Activated T-helper 2 cell treated with anti-CD3 and anti-CD28 coated beads, Interferon-gamma antibody, Interleukin-2, Interleukin-4, amounts not matched to agents 10 μg/mL and 5 μg/mL and 100 μg/mL, durations not matched to agents 14 hours and 24 hours and 36 hours (primary cell): ENCODE measurements around the gene BABAM2. TPM values are rescaled to one million over a fixed set of nuclear protein-coding genes. Genes with fewer than 3 reads are reported as not detected.
A peak's percentile ranks its signal among the peaks of the same experiment; 100 is the strongest.

ENCODE experiments used
- DNase-seq: peaks from one replicate; pipeline ENCODE4 v3.0.0; 2021; ENCODE audit warnings: low spot score
- H3K27ac Mint-ChIP-seq: one replicate; pipeline ENCODE4 v1.8.0; 2021; ENCODE audit warnings: mixed read lengths
- H3K27me3 Mint-ChIP-seq: one replicate; pipeline ENCODE4 v1.8.0; 2021; ENCODE audit warnings: low read depth, mixed read lengths
- H3K36me3 Mint-ChIP-seq: one replicate; pipeline ENCODE4 v1.8.0; 2021; ENCODE audit warnings: low read depth, mixed read lengths
- H3K4me1 Mint-ChIP-seq: one replicate; pipeline ENCODE4 v1.8.0; 2021; ENCODE audit warnings: low read depth, mixed read lengths
- H3K4me3 Mint-ChIP-seq: one replicate; pipeline ENCODE4 v1.8.0; 2021; ENCODE audit warnings: low read depth, mild to moderate bottlenecking, moderate library complexity, mixed read lengths
- H3K9me3 Mint-ChIP-seq: one replicate; pipeline ENCODE4 v1.8.0; 2021; ENCODE audit warnings: mixed read lengths
- intact Hi-C: fragments of 100-400 bp; cut with micrococcal nuclease; formaldehyde crosslinking; loops from one replicate; pipeline ENCODE4 v1.15.1; 2023
- total RNA-seq: library from RNA; stranded (reverse); gene quantifications from 2 replicates; pipeline ENCODE4 v1.2.3, GENCODE V29; 2022

The BABAM2 gene
- total RNA-seq, 1 donor from 2014 or later: 49.0 TPM

- Mint-ChIP-seq H3K4me3 (no peak overlapping the region), H3K9me3 (no peaks in the 10 kb centered on the region), H3K4me1 (peaks cover 36% of the 10 kb centered on the region), H3K36me3 (peaks cover 23% of the 10 kb centered on the region), H3K27ac (no peak overlapping the region), H3K27me3 (no peaks in the 10 kb centered on the region)
- no peak for DNase-seq
- intact Hi-C loops: no loop called here
Observed at GRCh38 chr2:28269019-28269784, 378.7 kb downstream of the BABAM2 start.

- Mint-ChIP-seq H3K9me3 (no peaks in the 10 kb centered on the region), H3K27me3 (no peaks in the 10 kb centered on the region), H3K27ac (no peak overlapping the region), H3K36me3 (peaks cover 24% of the 10 kb centered on the region), H3K4me3 (no peak overlapping the region), H3K4me1 (peaks cover 49% of the 10 kb centered on the region)
- intact Hi-C loops: loop anchor here (2.0 to 5.0 kb wide), 3 partner anchors 16 to 293 kb away; partner anchors contain the start of gene FOSL2
- DNase-seq: no peak
Observed at GRCh38 chr2:28270456-28271152, 380.1 kb downstream of the BABAM2 start.

DNA sequence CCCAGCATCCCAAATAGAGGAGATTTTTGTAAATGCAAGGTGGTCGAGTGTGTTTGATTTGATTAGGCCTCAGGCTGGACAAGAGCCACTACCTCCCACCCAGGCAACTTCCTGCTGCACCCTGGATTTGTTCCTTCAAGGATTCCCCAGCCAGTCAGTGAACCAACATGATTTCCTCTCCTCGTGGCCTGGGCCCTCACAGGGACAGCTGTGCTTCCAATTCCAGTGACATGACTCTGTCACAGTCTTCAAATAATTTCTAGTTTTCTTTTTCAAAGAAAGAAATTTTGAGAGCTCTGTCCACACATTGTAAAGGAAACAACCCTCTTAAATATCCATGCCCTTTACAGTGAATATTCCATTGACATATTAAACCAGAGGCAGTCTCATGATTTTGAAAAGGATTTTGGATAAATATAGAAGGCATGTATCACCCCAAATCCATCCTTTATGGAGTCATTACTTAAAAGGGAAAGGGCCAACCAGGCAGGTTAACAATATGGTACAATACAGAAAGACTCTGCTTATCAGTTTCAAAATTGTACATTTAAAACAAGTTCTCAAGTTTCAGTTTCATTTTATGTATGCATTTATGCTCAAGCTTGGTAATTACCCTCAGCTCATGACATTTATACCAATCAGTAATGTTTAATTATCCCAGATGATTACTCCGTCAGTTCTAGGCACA lies 380.8 kb downstream of the BABAM2 start:
- H3K27ac Mint-ChIP-seq: peak overlapping the region; percentile 52
- no peaks in the 10 kb centered on the region for H3K27me3 Mint-ChIP-seq
- H3K36me3 Mint-ChIP-seq: peaks cover 24% of the 10 kb centered on the region
- peak overlapping the region; percentile 1 for H3K4me3 Mint-ChIP-seq
- no peak for DNase-seq
- H3K4me1 Mint-ChIP-seq: peaks cover 56% of the 10 kb centered on the region
- H3K9me3 Mint-ChIP-seq: no peaks in the 10 kb centered on the region
- intact Hi-C loops: loop anchor here (2.0 to 5.0 kb wide), 3 partner anchors 17 to 294 kb away; partner anchors contain the start of gene FOSL2

DNA sequence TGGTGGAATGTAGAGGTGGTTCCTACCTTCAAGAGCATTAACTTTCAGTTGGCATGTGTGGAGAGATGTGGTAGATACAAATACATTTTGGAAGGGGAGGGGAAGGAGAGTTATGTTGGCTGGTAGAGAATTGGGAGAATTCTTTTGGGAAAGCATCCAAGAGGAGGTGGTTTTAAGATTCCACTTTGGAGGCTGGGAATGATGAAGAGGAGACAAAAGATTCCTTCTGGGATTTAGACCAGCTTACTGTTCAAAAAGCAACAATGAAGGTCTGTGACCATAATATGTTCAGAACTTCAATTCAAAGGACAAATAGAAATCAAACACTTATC lies 381.4 kb downstream of the BABAM2 start:
- intact Hi-C loops: loop anchor here (2.0 to 5.0 kb wide), 3 partner anchors 17 to 295 kb away; partner anchors contain the start of gene FOSL2
- Mint-ChIP-seq H3K27ac (peak overlapping the region; percentile 52), H3K27me3 (no peaks in the 10 kb centered on the region), H3K9me3 (no peaks in the 10 kb centered on the region), H3K4me3 (peak overlapping the region; percentile 1), H3K36me3 (peaks cover 24% of the 10 kb centered on the region), H3K4me1 (peaks cover 61% of the 10 kb centered on the region)
- DNase-seq: no peak

- DNase-seq: no peak
- intact Hi-C loops: loop anchor here (5.0 kb wide), 2 partner anchors 119 to 296 kb away; partner anchors contain the start of gene FOSL2
- H3K4me3 Mint-ChIP-seq: no peak overlapping the region
- H3K27me3 Mint-ChIP-seq: no peaks in the 10 kb centered on the region
- peaks cover 58% of the 10 kb centered on the region for H3K4me1 Mint-ChIP-seq
- no peak overlapping the region for H3K27ac Mint-ChIP-seq
- H3K9me3 Mint-ChIP-seq: no peaks in the 10 kb centered on the region
- peaks cover 22% of the 10 kb centered on the region for H3K36me3 Mint-ChIP-seq
Observed at GRCh38 chr2:28273751-28274150, 383.2 kb downstream of the BABAM2 start.

DNA sequence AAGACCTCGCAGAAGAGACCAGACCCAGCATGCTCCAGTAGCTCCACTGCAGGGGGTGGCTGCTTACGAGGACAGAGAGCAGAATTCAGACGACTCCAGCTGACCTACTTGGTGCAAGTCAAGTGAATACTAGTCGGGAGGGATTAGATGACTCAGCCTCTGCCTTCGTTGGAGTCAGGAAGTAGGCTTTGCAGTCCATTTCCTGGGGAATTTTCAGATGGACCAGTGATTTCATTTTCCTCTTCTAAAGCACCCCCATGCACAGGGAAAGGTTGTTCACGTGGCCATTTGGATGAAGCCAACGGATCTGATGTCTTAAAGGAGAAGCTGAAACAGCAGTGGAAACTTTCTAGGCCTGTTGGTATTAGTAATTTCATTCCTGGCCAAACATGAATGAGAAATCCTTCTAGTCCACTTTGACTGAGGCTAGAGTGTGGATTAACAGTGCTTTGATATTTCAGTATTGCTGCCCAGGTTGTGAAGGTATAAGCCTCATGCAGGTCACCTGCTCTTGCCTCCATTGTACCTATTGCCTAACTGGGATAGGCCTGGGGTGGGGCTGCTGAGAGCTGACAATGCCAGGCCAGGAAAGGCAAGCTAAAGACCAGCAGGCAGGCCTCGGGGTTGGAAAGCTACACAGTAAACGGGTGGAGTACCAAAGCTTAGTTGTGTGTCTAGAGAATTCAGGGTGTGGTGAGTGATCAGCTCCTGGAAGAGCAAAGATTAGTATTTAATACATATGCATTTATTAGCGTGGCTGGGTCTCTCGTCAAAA lies 384.6 kb downstream of the BABAM2 start:
- Mint-ChIP-seq H3K4me1 (peaks cover 53% of the 10 kb centered on the region), H3K4me3 (no peak overlapping the region), H3K27me3 (no peaks in the 10 kb centered on the region), H3K9me3 (no peaks in the 10 kb centered on the region), H3K36me3 (peaks cover 19% of the 10 kb centered on the region), H3K27ac (no peak overlapping the region)
- no peak for DNase-seq
- intact Hi-C loops: loop anchor here (5.0 kb wide), 5 partner anchors 117 to 383 kb away; partner anchors contain the start of genes BABAM2, FOSL2 and RBKS

GRCh38 chr2:28276076-28276618 lies 385.6 kb downstream of the BABAM2 start:
- no peak overlapping the region for H3K4me3 Mint-ChIP-seq
- H3K9me3 Mint-ChIP-seq: no peaks in the 10 kb centered on the region
- DNase-seq: no peak
- H3K27ac Mint-ChIP-seq: peak overlapping the region; percentile 41
- peaks cover 48% of the 10 kb centered on the region for H3K4me1 Mint-ChIP-seq
- H3K36me3 Mint-ChIP-seq: peaks cover 17% of the 10 kb centered on the region
- intact Hi-C loops: loop anchor here (1.0 to 5.0 kb wide), 4 partner anchors 24 to 384 kb away; partner anchors contain the start of genes BABAM2 and RBKS
- H3K27me3 Mint-ChIP-seq: no peaks in the 10 kb centered on the region

GRCh38 chr2:28276807-28277206 lies 386.3 kb downstream of the BABAM2 start:
- Mint-ChIP-seq H3K27ac (no peak overlapping the region), H3K27me3 (no peaks in the 10 kb centered on the region), H3K9me3 (no peaks in the 10 kb centered on the region), H3K4me3 (no peak overlapping the region), H3K36me3 (peaks cover 17% of the 10 kb centered on the region), H3K4me1 (peaks cover 44% of the 10 kb centered on the region)
- DNase-seq: no peak
- intact Hi-C loops: loop anchor here (1.0 to 5.0 kb wide), 4 partner anchors 25 to 385 kb away; partner anchors contain the start of genes BABAM2 and RBKS

DNA sequence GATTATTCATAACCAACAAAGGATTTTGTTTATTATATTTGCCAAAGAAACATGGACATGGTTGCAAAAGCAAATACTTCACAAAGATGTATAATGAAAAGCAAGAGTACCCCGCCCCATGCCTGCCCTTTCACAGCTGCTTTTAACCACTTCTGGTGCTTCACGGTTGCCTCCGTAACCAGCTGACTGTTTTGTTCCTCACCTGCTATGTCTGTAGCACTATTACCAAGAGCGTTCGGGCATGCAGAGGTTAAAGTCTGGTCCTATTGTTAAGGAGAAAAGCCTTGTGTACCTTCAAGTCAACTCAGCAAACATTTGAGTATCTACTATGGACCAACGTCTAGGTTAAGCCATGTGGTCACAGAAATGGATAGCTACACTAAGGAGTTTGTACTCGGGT lies 386.9 kb downstream of the BABAM2 start:
- no peaks in the 10 kb centered on the region for H3K27me3 Mint-ChIP-seq
- H3K36me3 Mint-ChIP-seq: peaks cover 17% of the 10 kb centered on the region

DNA sequence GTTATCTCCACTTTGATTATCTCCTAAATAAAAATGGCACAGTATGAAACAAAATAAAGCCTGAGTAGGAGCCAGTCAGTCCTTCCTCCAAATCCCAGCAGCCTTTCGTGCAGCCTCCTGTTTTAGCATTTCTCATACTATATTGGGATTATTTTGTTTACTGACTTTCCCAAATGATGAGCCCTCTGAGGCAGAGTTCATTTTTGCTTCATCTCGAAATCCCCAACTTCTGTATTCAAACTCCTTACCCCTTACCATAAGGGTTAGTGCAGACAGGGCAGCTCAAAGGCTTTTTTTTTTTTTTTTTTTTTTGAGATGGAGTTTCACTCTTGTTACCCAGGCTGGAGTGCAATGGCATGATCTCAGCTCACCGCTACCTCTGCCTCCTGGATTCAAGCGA lies 388.8 kb downstream of the BABAM2 start:
- intact Hi-C loops: loop anchor here (5.0 kb wide), 3 partner anchors 168 to 387 kb away; partner anchors contain the start of genes BABAM2 and RBKS
- Mint-ChIP-seq H3K4me3 (no peak overlapping the region), H3K27me3 (no peaks in the 10 kb centered on the region), H3K27ac (no peak overlapping the region), H3K36me3 (peaks cover 9% of the 10 kb centered on the region), H3K4me1 (peaks cover 36% of the 10 kb centered on the region), H3K9me3 (no peaks in the 10 kb centered on the region)
- no peak for DNase-seq

More for the DNA sequence above, 386.9 kb downstream of the BABAM2 start:
- H3K27ac Mint-ChIP-seq: no peak overlapping the region
- peaks cover 38% of the 10 kb centered on the region for H3K4me1 Mint-ChIP-seq
- DNase-seq: no peak
- H3K9me3 Mint-ChIP-seq: no peaks in the 10 kb centered on the region
- intact Hi-C loops: loop anchor here (5.0 kb wide), 3 partner anchors 170 to 385 kb away; partner anchors contain the start of genes BABAM2 and RBKS
- H3K4me3 Mint-ChIP-seq: no peak overlapping the region

- Mint-ChIP-seq H3K27ac (no peak overlapping the region), H3K4me3 (no peak overlapping the region), H3K36me3 (peaks cover 9% of the 10 kb centered on the region), H3K9me3 (no peaks in the 10 kb centered on the region), H3K4me1 (peaks cover 25% of the 10 kb centered on the region), H3K27me3 (no peaks in the 10 kb centered on the region)
- intact Hi-C loops: no loop called here
- DNase-seq: no peak
Observed at GRCh38 chr2:28280619-28281018, 390.1 kb downstream of the BABAM2 start.
